ENCODE data around the gene ATP13A2. TPM values are rescaled to one million over a fixed set of nuclear protein-coding genes. Genes with fewer than 3 reads are reported as not detected.

Gene ATP13A2
- total RNA-seq, 1 experiment from 2014 or later: 114 TPM

Other genes with a start within 250 kb of the ATP13A2 start
- under 0.01 TPM in 2 replicates for gene RNU1-2, start 115.9 kb downstream of the ATP13A2 start, total RNA-seq (2014; rRNA removed; shearing (Covaris generic))
- gene CROCC, start 90.0 kb downstream of the ATP13A2 start, total RNA-seq (2014; rRNA removed; shearing (Covaris generic)): 12.0 and 13.2 TPM in 2 replicates
- 0.08 and 0.33 TPM in 2 replicates for gene MFAP2, start 31.3 kb downstream of the ATP13A2 start, total RNA-seq (2014; rRNA removed; shearing (Covaris generic))
- gene SDHB, start 42.1 kb upstream of the ATP13A2 start, total RNA-seq (2014; rRNA removed; shearing (Covaris generic)): 145 and 157 TPM in 2 replicates
- gene PADI2, start 107.5 kb upstream of the ATP13A2 start, total RNA-seq (2014; rRNA removed; shearing (Covaris generic)): 3.4 and 3.8 TPM in 2 replicates
- gene PADI1, start 193.2 kb upstream of the ATP13A2 start, total RNA-seq (2014; rRNA removed; shearing (Covaris generic)): 16.3 and 17.5 TPM in 2 replicates
- gene PADI3, start 237.2 kb upstream of the ATP13A2 start, total RNA-seq (2014; rRNA removed; shearing (Covaris generic)): 0.03 and 0.15 TPM in 2 replicates

Data from HT-29 (cell line).